Endometrium (tissue), 2 donors: Measurements from ENCODE around the gene SELENOM.
"Not testable (repeated sequence)": the region's sequence is repeated elsewhere in the genome, so short reads cannot be mapped to it uniquely, and the experiment has no call there.

Experiments
- FAIRE-seq: peaks from 2 replicates; lab custom pipeline; 2012; peaks lifted over from hg19 to GRCh38; lab: Jason Lieb, UNC
- donor health status: control.
- donor health status: control.

Gene SELENOM

DNA sequence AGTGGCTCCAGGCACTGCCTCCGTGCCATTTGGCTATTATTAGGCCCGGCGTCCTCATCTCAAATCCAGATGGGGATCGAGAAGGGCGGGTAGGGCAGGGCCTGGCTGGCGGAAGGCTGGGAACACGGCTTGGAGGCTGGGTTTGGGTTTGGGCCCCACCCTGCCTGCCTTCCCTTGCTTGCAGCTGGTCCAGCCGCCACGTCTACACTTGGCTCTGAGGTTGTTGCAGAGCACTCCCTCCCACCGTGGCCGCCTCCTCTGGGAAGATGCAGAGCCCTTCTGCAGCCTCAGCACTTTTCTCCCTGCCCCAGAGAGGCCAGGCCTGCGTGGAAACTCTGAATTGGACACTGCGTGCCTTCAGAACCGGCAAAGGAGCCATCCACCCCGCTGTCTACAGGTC lies 31.4 kb downstream of the SELENOM start:
- FAIRE-seq: peak; percentile 33

GRCh38 chr22:31073545-31074145 lies 33.7 kb downstream of the SELENOM start:
- FAIRE-seq: not testable (repeated sequence)

- not testable (repeated sequence) for FAIRE-seq
These were observed 34.2 kb downstream of the SELENOM start for GRCh38 chr22:31073125-31073524.

GRCh38 chr22:31069691-31070314 lies 37.6 kb downstream of the SELENOM start:
- not testable (repeated sequence) for FAIRE-seq

- no peak for FAIRE-seq
These were observed 38.4 kb downstream of the SELENOM start for GRCh38 chr22:31068970-31069369.

- FAIRE-seq: no peak
These were observed 43.0 kb downstream of the SELENOM start for GRCh38 chr22:31064369-31064768.

DNA sequence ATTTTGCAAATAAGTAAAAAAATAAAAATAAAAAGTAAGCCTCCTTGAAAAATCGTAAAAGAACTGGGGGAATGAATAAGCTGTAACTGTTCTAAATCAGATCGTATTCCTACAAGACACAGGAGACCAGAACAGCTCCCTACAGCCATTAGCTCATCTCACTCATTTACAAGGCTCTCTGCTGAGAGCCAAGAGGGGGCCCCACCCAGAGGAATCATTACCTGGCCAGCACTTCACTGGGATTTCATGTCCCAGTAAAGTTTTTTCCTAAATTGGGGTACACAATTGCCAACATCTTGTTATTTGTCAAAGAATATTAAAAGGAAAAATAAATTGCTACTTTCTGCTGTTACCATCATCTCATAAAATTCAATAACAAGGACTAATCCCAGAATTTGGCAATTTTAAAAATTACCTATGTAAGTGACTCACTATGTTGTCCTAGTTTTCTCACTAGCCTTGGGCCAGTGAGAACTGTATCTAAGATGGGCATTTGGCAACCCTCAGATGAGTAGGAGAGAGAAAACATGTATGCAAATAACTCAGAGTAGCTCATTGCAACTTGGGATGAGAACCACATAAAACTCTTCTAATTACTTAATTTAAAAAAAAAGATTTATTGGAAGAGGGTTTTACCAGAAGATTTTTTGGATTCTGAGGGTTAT lies 44.7 kb downstream of the SELENOM start:
- no peak for FAIRE-seq

- not testable (repeated sequence) for FAIRE-seq
These were observed 47.7 kb downstream of the SELENOM start for GRCh38 chr22:31059663-31060062.

GRCh38 chr22:31056986-31057599 lies 50.3 kb downstream of the SELENOM start:
- no peak for FAIRE-seq

DNA sequence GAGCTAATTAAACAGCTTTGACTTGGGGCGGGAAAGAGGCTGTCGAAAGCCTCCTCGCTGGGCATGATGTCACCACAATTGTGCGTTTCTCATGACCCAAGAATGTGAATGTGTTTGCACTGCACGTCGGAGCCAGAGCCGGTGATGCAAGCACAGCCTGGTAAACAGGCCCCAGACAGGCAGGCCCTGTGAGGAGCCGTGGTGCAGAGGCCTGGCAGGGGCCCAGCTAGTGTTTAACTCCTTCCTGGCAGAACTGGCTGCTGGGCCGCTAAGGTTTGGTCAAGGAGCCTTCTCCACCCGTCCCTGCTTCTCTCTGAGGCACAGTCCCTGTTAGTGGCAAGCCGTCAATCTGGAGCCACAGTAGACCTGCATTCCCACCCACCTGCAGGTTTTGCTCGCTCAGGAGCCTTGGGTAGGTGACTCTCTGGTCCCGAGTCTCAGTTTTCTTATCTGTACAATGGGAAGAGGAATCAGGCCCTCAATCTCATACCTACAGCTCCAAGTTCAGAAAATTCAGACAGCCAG lies 51.7 kb downstream of the SELENOM start:
- no peak for FAIRE-seq

- no peak for FAIRE-seq
These were observed 52.2 kb downstream of the SELENOM start for GRCh38 chr22:31055117-31055634.
